Fibroblast of peridontal ligament (primary cell): ENCODE data around the gene DLG2.

Experiments
- DNase-seq: peaks from one replicate; pipeline ENCODE4 v3.0.0-alpha.2; 2010; ENCODE audit errors: extremely low read depth

Gene DLG2

GRCh38 chr11:84129961-84130576, 1497.1 kb downstream of the DLG2 start:
- DNase-seq: no peak

DNA sequence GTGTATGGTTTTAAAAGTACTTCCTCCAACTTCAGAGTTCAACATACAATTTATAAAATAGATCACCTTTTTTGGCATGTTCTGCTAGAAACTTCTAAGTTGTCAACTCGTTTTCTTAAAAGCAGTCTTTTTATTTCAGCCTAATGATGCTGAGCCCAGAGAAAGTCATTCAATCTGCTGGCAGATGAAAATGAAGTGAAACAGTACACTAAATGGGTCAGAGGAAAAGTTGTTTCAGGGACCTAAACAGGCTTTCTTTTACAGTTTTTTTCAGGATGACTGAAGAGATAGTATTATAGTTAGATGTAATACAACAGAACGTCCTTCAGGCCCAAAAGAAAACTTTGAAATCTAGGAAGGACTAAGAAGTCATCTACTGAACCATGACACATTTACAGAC, 1498.3 kb downstream of the DLG2 start:
- DNase-seq: no peak

DNA sequence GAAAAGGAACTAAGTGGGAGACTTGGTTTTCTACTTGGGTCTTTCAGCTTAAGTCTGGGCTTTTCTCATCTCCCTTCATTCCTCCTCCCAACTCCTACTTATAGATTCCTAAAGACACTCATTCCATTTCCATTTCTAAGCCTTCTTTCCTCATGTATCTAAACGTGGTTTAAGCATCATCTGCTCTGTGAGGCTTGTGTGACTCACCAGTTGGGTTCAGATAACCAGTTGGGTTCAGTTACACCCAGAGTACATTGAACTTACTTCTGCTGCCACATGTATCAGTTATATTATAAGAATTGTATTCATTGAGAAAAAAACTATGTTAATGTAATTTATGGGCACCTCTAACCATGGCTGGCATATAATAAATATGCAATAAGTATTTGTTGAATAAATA, 1509.8 kb downstream of the DLG2 start:
- no peak for DNase-seq

GRCh38 chr11:84106541-84106940, 1520.6 kb downstream of the DLG2 start:
- DNase-seq: no peak

- DNase-seq: no peak
Observed at GRCh38 chr11:84105148-84105547, 1522.0 kb downstream of the DLG2 start.

- DNase-seq: no peak
Observed at GRCh38 chr11:84103096-84103495, 1524.0 kb downstream of the DLG2 start.

- no peak for DNase-seq
Observed at GRCh38 chr11:84097186-84097585, 1530.0 kb downstream of the DLG2 start.

GRCh38 chr11:84091212-84091986, 1535.7 kb downstream of the DLG2 start:
- DNase-seq: no peak

DNA sequence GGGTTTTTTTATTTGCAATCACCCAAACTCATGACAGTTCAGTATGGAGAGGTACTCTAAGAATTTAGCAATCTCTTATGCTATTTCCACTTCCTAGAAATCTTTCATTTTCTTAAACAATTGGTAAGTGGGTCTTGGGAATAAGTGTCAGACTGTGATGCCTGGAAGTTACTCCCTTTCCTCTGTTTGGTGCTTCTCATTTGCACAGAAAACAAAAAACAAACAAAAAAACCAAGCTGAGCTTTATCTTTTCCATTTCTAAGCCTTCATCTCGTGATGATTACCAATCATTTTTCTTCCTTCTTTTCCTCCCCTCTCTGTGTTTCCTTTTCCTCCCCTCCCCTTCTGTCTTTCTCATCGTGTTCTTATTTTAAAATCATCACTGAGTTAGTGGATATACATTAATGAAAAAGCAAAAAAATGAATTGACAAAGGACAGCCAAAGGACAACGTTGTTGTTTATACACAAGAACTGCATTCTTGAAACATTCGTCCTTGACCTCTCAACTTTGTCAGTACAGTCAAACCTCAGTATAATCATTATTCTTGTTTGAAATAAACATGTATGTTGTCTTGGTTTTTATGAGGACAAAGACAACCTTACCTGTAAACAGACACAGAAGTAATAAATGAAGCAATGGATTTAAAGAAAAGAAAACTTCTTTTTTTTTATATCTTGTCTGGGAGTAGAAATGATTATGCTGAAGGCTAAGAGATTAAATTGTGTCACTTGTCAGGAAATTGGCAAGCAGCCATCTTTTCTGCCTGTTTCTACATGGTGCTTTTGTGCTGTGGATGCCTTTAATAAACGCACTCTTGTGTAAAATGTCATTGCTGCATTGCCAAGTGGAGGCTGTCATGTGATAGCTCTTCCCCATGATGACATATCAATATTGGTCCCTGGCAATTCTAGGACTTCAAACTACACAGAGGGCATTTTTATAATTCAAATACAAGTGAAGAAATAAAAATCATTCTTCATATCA, 1537.8 kb downstream of the DLG2 start:
- DNase-seq: no peak

DNA sequence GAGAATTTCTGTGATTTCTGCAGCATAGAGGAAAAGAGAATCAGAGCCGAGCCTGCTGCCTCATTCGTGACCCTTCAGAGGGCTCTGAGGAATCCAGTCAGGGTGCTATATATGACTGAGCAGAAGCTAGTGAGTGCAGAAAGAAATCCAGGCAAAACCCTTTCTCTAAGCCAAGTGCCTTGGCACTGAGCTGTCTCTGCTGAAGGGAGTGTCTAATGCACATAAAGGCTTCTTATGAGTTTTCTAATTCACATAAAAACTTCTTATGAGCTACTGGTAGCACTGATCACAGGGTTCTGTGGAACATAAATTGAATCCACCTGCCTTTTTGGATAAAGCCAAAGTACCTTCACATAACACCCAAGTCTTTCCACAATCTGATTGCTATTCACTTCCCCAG, 1555.3 kb downstream of the DLG2 start:
- no peak for DNase-seq

DNA sequence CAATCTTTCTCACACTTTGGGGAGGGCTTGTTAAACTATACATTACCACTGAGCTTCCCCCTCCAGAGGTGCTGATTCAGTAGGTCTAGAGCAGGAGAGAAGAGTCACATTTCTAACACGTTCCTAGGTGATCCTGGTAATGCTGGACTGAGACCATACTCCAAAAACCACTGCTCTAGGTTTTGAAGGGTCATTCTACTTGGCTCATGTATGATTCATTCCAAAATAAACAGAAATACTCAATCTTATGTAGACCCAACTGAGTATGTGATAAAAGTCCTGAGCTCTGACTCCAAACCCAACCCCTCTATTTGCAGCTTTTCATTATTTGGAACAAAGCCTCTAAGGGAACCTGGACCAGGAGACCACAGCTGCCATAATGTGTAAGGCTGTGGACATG, 1558.1 kb downstream of the DLG2 start:
- no peak for DNase-seq

DNA sequence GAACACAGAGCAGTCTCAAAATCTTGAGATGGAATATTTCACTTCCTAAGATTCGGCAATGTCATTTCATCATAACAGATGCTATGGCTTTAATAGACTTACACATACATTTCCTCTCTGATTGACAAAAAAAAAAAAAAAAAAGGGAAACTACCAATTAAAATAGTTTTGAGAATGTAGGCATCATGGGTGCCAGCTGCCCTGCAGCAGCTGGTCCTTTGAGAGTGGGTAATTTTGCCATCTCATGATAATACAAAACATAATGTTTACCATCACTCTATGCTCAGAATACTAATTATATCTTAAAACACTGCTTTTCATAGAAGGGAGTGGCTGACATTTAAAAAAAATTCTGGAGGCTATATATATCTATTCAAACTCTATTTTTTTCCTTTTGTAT, 1565.4 kb downstream of the DLG2 start:
- DNase-seq: no peak

DNA sequence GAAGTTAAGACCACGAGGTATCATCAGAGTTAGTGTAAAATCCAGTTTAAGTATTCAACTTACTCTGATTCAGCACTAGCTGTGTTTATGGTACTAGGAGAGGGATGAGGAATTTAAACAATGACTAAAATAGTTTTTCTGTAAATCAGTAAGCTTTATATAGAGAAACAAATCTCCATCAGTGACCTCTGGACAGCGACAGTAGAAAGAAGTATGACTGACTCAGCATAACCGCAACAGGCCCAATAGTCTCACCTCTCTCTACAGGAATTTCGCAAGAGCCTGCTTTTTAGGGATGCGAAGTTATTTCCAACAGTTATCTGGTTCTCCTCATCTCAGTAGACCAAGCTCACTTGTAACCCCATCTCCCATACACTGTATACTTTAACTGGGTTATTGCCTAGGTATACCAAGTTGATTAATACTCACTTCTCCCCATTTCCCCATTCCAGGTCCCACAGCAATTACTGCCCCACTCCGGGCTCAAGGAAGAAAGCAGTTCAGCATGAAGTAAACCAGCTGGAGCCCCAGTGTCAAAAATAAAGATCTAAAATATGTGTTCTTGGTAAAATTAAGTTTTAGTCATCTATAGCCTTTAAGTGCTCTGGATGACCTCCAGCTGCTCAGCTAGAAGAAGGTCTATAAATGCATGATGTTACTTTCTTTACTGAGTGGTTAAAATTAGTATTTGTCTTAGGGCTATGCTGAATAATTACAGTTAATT, 1570.3 kb downstream of the DLG2 start:
- no peak for DNase-seq

GRCh38 chr11:84045146-84045545, 1582.0 kb downstream of the DLG2 start:
- no peak for DNase-seq

DNA sequence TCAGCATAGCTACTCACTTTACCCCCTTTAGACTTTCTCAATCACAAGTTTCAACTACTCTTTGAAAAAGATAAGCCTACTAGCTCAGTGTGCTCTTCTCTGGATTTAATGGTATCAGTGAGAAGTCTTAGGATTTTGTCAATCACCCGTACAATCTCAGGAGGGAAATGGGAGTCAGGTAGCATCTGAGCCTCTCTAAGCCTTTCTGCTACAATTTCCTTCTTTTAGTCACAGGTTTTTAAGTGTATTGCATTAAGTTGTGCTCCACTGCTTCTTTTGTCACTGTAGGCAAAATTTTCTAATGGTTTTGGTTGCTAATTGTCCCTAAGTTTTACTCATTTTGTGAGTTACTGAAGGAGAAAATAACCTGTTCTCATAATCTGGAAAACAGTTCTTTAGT, 1582.4 kb downstream of the DLG2 start:
- no peak for DNase-seq

GRCh38 chr11:84036664-84037194, 1590.4 kb downstream of the DLG2 start:
- no peak for DNase-seq

GRCh38 chr11:84035645-84036044, 1591.5 kb downstream of the DLG2 start:
- DNase-seq: no peak

DNA sequence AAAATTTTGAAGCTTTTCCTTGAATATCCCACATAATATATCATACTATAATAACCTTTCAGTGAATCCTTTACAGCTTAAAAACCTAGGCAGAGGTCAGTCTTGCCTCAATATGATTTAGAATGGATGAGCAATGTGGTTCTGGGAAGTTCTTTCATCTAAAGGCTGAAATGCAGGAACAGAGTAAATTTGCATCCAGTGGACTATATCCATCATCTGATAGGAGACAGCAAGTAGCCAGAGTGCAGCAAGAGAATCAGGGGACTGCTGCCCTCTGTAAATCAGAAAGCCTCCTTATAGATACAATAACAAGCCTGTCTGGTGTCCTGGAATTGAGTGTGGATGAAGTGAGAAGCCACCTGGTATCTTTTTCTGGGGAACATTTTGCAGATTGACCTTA, 1592.7 kb downstream of the DLG2 start:
- no peak for DNase-seq

DNA sequence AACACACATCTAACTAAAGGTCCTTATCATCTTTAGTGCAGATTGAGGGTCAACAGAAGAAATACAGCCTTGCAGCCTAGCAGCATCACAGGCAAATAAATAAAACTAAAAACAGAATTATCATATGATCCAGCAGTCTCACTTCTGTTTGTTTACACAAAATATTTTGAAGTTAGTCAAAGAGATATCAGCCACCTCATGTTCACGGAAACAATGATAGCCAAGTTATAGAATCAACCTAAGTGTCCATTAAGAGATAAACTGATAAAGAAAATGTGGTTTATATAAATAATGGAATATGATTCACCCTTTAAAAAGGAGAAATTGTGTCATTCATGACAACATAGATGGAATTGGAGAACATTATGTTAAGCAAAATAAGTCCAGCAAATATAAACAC, 1602.9 kb downstream of the DLG2 start:
- DNase-seq: no peak

DNA sequence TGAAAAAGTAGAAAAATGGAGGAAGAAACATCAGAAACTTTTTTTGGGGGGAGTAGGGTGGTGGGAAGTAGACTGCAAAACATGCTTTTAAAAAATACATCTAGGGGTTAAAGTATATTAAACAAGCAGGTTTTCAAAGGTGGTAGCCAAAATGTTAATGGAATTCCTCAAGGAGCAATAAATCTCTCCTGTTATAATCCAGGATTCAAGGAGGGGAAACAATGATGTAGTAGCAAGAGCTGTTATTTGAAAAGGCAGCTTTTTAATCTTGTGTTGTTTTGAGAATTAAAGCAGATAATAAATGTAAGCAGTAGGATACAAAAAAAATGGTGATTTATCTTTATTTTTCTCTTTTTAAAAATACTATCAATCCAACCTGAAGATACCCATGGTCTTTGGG, 1604.4 kb downstream of the DLG2 start:
- DNase-seq: no peak

DNA sequence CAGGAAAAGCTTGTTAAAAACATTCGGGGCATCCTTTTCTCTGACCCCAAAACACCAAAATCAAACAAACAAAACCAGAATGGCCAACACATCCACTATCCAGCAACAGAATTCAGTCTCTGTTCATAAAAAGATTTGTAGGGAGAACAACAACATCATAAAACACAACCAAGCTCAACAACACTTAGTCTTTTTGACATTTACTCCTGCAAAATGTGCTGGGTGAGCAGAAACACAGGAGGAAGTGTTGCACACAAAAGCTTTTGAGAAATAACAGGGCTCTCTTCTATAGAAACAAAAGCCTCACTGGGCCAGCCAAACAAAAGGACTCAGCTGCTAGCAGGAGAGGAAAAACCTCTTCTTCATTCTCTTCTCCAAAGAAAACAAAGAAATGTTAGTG, 1604.9 kb downstream of the DLG2 start:
- DNase-seq: no peak

DNA sequence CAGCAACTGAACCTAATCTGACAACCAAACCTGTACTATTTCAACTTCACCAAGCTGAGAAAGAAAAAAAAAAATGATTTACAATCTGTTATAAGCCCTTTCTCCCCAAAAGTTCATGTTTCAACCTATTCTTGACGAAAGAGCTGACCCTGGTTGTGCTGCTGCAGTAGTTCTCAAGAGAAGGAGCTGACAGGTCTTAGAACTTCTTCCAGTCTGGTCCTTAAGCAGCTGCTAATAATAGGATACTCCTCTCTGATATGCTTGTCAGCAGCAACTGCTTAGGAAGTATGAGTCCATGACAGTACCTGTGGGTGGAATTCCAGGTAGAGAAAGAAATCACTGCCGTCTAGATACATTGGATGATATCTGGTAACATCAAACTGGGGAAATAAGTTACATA, 1605.9 kb downstream of the DLG2 start:
- DNase-seq: no peak
